Ovary (tissue), 9 donors: Measurements from ENCODE around the gene DGAT2L6. TPM values are rescaled to one million over a fixed set of nuclear protein-coding genes. Genes with fewer than 3 reads are reported as not detected.
A peak's percentile ranks its signal among the peaks of the same experiment; 100 is the strongest.

ENCODE experiments used
- DNase-seq, 5 donors: peaks; one replicate each; pipeline ENCODE4 v3.0.0-alpha.2; 2019 to 2020
- H3K27ac ChIP-seq, 2 donors: fragments of 200-600 bp; one replicate each; pipeline versions ENCODE4 v1.5.1 to v1.8.0; 2019 to 2022
- H3K27me3 ChIP-seq: fragments of 200-600 bp; one replicate; pipeline ENCODE4 v1.8.0; 2022
- H3K36me3 ChIP-seq: fragments of 200-600 bp; sonication (generic); one replicate; pipeline ENCODE4 v1.5.1; 2019
- H3K4me1 ChIP-seq: one replicate; pipeline ENCODE4 v1.8.1; 2013; ENCODE audit warnings: mild to moderate bottlenecking, moderate library complexity; ENCODE audit not compliant: insufficient read depth
- H3K4me3 ChIP-seq: fragments of 200-600 bp; sonication (generic); one replicate; pipeline ENCODE4 v1.5.1; 2017
- H3K9me3 ChIP-seq, 2 donors: fragments of 200-600 bp in 1 of 2; sonication (generic) in 1 of 2; one replicate each; pipeline versions ENCODE4 v1.5.1 to v1.8.1; 2013 to 2019; ENCODE audit warnings: mild to moderate bottlenecking in 1 of 2, moderate library complexity in 1 of 2
- EP300 ChIP-seq: sonication (generic); formaldehyde crosslinking; IDR thresholded peaks from one replicate; pipeline ENCODE4 v1.6.1; 2017; ENCODE audit warnings: antibody characterized with exemption
- POLR2A ChIP-seq: fragments of 450-650 bp; IDR thresholded peaks from one replicate; pipeline ENCODE4 v1.6.1; 2017; ENCODE audit warnings: antibody characterized with exemption, mild to moderate bottlenecking, moderate library complexity
- WGBS, 3 donors: extraction: QIAGEN DNeasy Blood & Tissue Kit in 1 of 3; methylation state at CpG; one replicate each; pipeline versions ENCODE4 v1.1.5 to v1.1.7; 2013 to 2017; 5-methylcytosine and 5-hydroxymethylcytosine counted together
- intact Hi-C, 4 donors: fragments of 100-400 bp; cut with DNase I; formaldehyde crosslinking; loops; one replicate each; pipeline versions ENCODE4 v1.11.0 to v1.15.1; 2022 to 2023
- polyA plus RNA-seq, 2 donors: library from polyadenylated mRNA; stranded (reverse); fragments of 200-250 nt in 1 of 2; fragments of 350-450 nt in 1 of 2; fragmentation: Illumina TruSeq in 1 of 2; extraction: RNeasy Lipid Tissue Mini Kit (QIAGEN cat#74804) in 1 of 2; gene quantifications; one replicate each; pipeline ENCODE4 v1.2.3, GENCODE V29; 2013 to 2014
- total RNA-seq, 7 donors: library from RNA; depleted of rRNA in 2 of 7; stranded (reverse); fragments of >200 nt in 2 of 7; fragmentation: NEBNext Ultra II Directional in 3 of 7; extraction: Animal tissue kit (Norgen Biotek cat#: 25700) in 3 of 7; gene quantifications; one replicate each; pipeline versions ENCODE4 v1.1.0 to v1.2.4, GENCODE V29; 2016 to 2023
- TF ChIP-seq, protein P1 (sequence below), 3 donors: fragments of 450-650 bp in 2 of 3; fragments of 200-600 bp in 1 of 3; IDR thresholded peaks; one replicate each; pipeline versions ENCODE4 v1.5.1 to v1.8.0; 2016 to 2022; ENCODE audit warnings: antibody characterized with exemption in 3 of 3, mild to moderate bottlenecking in 1 of 3
- donor health status: DM: no; HTN: no; CAD: no; lungs with moderate emphysema.
- donor health status: DM: no; HTN: no; CAD: no.
- donor health status: Bipolar disorder and iron deficiency.
- donor health status: DM: yes; HTN: yes; CAD: no.
- donor health status: DM: no; HTN: no; CAD: no.
- donor health status: DM: yes; HTN: yes; CAD: no.

DGAT2L6 gene
- total and polyA plus RNA-seq, 9 donors, result not detected

DNA sequence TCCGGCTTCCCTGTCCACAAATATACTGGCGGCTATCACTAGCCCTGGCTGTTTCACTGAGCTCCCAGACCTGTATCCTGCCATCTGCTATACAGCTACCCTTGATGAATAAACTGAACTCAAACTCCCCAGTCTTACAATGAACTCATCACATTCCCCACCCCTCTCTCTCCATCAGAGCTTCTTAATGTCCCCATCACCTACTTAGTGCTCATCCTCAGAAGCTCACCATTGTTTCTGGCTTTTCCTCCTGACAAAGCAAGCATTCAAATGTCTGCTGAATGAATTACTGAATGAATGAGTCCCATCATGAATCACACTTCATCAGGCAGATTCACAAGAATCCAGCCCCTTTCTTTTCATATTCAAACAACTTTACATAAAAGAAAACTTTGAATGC is 5.7 kb upstream of the DGAT2L6 start:
- TF ChIP-seq, protein P1, sequence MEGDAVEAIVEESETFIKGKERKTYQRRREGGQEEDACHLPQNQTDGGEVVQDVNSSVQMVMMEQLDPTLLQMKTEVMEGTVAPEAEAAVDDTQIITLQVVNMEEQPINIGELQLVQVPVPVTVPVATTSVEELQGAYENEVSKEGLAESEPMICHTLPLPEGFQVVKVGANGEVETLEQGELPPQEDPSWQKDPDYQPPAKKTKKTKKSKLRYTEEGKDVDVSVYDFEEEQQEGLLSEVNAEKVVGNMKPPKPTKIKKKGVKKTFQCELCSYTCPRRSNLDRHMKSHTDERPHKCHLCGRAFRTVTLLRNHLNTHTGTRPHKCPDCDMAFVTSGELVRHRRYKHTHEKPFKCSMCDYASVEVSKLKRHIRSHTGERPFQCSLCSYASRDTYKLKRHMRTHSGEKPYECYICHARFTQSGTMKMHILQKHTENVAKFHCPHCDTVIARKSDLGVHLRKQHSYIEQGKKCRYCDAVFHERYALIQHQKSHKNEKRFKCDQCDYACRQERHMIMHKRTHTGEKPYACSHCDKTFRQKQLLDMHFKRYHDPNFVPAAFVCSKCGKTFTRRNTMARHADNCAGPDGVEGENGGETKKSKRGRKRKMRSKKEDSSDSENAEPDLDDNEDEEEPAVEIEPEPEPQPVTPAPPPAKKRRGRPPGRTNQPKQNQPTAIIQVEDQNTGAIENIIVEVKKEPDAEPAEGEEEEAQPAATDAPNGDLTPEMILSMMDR (IDR thresholded peaks at IDR 0.05), result no peak
- TF ChIP-seq EP300 (no peak), POLR2A (no peak)
- no peak overlapping the region for H3K27ac ChIP-seq
- H3K27me3 ChIP-seq, result no peaks in the 10 kb centered on the region
- no peak for DNase-seq
- no peaks in the 10 kb centered on the region for H3K9me3 ChIP-seq
- no peaks in the 10 kb centered on the region for H3K4me1 ChIP-seq
- no peaks in the 10 kb centered on the region for H3K36me3 ChIP-seq
- WGBS, 3 donors, result 78 to 83% (median 79%) methylated on average over 2 of the region's 2 CpGs
- H3K4me3 ChIP-seq, result no peak overlapping the region
- intact Hi-C loops, result no loop called here

DNA sequence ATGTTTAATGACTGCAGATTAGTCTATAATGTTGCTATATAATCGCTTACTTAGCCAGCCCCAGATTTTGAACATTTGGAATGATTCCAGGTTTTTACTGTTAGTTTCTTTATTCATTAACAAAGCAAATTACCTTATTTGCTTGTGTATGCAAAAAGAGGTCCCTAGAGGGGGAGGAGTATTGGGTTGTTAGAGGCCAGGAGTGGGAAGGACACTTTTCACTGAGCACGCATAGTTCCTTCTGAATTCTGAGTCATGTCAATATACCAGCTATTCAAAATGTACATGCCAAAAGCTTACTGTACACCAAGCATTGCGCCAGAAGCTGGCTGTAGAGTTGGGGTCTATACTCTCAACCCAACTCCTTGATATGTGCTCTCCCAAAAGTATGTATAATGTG is 5.1 kb upstream of the DGAT2L6 start:
- no peaks in the 10 kb centered on the region for H3K4me1 ChIP-seq
- H3K27ac ChIP-seq, result no peak overlapping the region
- no peaks in the 10 kb centered on the region for H3K9me3 ChIP-seq
- 82 to 87% (median 83%) methylated on average over 3 of the region's 3 CpGs for WGBS, 3 donors
- intact Hi-C loops, result no loop called here
- TF ChIP-seq POLR2A (no peak), EP300 (no peak)
- TF ChIP-seq, protein P1 (IDR thresholded peaks at IDR 0.05), result no peak
- H3K4me3 ChIP-seq, result no peak overlapping the region
- H3K27me3 ChIP-seq, result no peaks in the 10 kb centered on the region
- H3K36me3 ChIP-seq, result no peaks in the 10 kb centered on the region
- DNase-seq, result no peak

DNA sequence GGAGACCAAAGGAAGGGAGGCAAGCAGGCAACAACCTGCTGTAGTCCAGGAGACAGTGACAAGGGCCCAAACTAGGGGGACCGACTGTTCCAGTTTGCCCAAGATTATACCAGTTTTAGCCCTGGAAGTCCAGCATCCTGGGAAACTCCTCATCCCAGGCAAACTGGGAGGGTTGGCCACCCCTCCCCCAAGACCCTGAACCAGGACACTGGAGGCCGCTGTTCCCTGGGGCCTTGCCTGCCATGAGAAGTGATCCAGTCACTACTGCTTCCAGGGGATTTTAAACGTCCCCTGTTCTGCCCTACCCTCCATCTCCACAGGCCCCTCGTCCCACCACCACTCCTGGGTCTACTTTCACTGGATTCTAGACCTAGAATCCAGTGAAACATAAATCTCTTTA is 4.3 kb upstream of the DGAT2L6 start:
- no peak for DNase-seq
- Histone ChIP-seq H3K36me3 (no peaks in the 10 kb centered on the region), H3K27me3 (no peaks in the 10 kb centered on the region), H3K9me3 (no peaks in the 10 kb centered on the region), H3K4me3 (no peak overlapping the region), H3K27ac (no peak overlapping the region), H3K4me1 (no peaks in the 10 kb centered on the region)
- intact Hi-C loops, result no loop called here
- WGBS, 3 donors, result 56 to 60% (median 57%) methylated on average over 4 of the region's 4 CpGs
- TF ChIP-seq POLR2A, result no peak
- TF ChIP-seq, protein P1 (IDR thresholded peaks at IDR 0.05), result no peak
- TF ChIP-seq EP300, result no peak

DNA sequence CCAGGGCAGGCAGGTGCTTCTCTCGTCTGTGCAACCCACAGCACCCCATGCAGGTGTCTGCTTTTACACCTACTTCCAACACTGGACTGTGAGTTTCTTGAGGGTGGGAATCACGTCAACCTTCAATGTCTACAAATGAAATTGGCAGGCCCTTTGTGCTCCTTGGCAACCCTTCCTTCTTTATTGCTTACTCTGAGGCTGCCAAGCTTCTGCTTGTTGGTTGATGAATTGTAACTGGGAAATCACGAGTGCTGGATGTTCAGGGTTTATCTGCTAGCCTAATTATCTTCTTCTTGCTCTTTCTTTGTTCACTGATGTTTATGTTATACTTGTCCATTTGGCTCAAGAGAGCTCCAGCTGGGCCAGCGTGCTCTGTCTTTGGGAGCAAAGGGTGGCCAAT is 2.5 kb upstream of the DGAT2L6 start:
- WGBS, 3 donors, result 29 to 40% (median 33%) methylated on average over 4 of the region's 4 CpGs
- no peaks in the 10 kb centered on the region for H3K9me3 ChIP-seq
- H3K27ac ChIP-seq, result no peak overlapping the region
- TF ChIP-seq, protein P1 (IDR thresholded peaks at IDR 0.05), result no peak
- no peak for TF ChIP-seq EP300
- no peak for TF ChIP-seq POLR2A
- no peaks in the 10 kb centered on the region for H3K36me3 ChIP-seq
- no peak overlapping the region for H3K4me3 ChIP-seq
- H3K4me1 ChIP-seq, result no peaks in the 10 kb centered on the region
- intact Hi-C loops, result no loop called here
- peak in 1 of 5 donors; percentile 42 for DNase-seq
- no peaks in the 10 kb centered on the region for H3K27me3 ChIP-seq

DNA sequence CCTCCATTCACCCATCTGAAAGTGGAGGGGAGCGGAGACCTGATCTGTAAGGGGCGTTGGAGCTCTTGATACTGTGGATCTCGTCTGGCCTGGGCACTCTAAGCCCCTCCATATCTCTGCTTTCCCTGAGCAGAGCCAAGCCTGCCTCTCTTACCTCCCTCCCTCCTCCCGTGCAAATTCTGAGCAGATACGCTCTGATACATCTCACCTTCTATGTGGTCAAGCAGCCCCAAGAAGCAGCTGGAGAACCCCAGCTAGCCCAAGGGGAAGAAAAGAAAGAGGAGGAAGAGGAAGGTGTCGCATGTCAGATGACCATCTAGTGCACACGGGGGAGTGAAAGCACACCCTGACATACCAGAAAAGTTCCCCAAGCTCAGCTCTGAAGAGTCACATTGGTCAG is 1.9 kb upstream of the DGAT2L6 start:
- Histone ChIP-seq H3K27ac (no peak overlapping the region), H3K27me3 (no peaks in the 10 kb centered on the region), H3K4me3 (no peak overlapping the region), H3K4me1 (no peaks in the 10 kb centered on the region), H3K9me3 (no peaks in the 10 kb centered on the region), H3K36me3 (no peaks in the 10 kb centered on the region)
- 71 to 75% (median 73%) methylated on average over 7 of the region's 7 CpGs for WGBS, 3 donors
- TF ChIP-seq POLR2A (no peak), EP300 (no peak)
- TF ChIP-seq, protein P1 (IDR thresholded peaks at IDR 0.05), result no peak
- no peak for DNase-seq
- intact Hi-C loops, result no loop called here
